NCI-H1436 treated with DMSO at 0.1 percent for 48 hours (cell line): ENCODE data around the gene UNC45B.
"Not testable (repeated sequence)": the region's sequence is repeated elsewhere in the genome, so short reads cannot be mapped to it uniquely, and the experiment has no call there.

Experiments used
- DNase-seq: peaks from one replicate; lab custom pipeline; 2025; lab: John Stamatoyannopoulos, UW

Gene UNC45B

DNA sequence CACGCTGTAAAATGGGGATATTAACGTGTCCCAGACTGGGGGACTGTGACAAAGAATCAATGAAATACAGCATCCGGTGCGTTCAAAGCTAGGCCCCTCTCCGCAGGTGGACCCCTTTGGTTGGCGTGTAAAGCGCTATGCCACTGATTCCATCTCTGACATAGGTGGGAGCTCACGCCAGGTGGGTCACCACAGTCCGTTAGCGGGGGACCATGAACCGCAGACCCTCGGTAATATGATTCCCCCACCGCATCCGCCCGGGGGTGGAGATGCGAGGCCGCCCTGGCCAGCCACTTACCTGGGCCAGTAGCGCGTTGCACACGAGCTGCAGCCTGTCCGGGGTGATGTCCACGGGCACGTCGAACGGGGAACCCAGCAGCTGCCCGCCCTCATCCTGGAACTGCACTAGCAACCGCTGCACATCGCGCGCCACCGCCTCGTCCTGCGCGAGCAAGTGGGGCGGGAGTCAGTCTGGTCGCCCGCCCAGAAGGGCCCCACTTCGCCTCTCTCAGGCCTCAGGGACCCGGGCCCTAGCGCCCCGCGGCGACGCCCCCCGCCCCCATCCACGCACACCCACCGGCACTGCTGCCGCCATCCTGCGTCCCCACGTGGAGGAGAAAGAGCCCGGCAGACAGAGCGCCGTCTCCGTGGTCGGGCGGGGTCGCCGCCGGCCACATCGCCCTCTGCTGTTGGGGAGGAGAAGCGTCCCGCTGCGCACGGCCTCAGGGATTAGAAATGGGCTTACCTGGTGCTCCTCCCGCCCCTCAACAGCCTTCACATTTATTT lies 5.7 kb upstream of the UNC45B start, which contains the start of gene NLE1:
TSS of gene NLE1 (minus strand) at position 623 of the 786 bp plus-strand sequence. CDS start at position 595, 28 bp downstream.
- peak; percentile 27 for DNase-seq

DNA sequence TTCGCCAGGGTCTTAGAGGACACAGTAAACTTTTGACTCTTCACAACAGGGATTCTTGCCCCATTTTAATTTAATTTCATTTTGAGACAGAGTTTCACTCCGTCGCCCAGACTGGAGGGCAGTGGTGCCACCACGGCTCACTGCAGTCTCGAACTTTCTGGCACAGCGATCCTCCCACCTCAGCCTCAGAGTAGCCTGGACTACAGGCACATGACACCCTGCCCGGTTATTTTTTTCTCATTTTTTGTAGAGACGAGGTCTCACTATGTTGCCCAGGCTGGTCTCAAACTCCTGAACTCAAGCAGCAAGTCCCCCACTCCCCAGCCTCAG lies 5.2 kb upstream of the UNC45B start:
- DNase-seq: no peak

DNA sequence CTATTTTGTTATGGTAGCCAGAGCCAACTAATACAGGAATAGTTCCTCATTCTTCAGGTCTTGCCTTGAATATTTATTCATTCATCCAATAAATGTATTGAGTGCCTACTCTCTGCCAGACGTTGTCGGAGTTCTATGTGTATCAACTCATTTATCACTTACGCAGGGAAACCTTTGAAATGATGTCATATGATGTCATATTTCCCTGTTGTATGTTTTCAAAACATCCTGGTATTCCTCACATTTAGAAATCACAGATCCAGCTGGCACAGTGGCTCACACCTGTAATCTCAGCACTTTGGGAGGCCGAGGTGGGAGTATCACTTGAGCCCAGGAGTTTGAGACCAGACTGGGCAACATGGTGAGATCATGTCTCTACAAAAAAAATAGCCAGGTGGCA lies 2.8 kb upstream of the UNC45B start:
- DNase-seq: no peak

DNA sequence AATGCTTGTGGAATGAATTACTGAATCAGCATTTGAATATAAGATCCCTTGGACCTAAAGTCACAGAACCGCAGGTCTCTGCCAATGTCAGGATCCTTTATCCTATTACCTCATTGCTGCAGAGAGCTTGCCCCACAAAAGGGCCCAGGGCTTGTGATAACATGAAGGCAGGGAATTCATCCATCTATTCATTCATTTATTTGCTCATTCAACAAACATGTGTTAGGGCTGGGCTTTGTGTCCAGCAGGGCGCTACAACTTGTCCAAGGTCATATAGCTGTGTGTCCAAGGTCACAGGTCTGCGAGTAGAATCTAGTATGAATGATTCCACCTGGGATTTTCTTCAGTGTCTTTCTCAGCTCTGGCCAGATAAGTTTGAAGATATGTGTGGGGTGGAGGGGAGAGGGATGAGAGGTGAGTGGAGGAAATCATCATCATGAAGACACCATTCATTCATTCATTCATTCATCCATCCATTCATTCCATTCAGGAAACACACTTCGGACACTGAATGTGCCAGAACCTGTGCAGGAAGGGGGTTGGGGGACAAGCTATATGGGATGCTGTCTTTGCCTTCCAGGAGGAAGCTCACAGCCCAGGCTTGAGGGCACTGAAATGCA lies 1.3 kb upstream of the UNC45B start:
- no peak for DNase-seq

DNA sequence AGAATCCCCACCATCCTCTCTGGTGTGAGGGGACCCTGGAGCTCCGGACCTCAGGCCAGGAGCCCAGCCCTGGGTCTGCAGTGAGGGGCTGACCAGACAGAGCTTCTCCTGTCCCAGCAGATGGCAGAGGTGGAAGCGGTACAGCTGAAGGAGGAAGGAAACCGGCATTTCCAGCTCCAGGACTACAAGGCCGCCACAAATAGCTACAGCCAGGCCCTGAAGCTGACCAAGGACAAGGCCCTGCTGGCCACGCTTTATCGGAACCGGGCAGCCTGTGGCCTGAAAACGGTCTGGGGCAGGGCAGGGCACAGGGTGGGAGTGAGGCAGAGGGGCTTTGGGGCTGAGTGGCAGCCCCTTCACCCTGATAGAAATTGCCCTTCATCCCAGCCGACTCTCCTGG lies 527 bp downstream of the UNC45B start:
- no peak for DNase-seq

DNA sequence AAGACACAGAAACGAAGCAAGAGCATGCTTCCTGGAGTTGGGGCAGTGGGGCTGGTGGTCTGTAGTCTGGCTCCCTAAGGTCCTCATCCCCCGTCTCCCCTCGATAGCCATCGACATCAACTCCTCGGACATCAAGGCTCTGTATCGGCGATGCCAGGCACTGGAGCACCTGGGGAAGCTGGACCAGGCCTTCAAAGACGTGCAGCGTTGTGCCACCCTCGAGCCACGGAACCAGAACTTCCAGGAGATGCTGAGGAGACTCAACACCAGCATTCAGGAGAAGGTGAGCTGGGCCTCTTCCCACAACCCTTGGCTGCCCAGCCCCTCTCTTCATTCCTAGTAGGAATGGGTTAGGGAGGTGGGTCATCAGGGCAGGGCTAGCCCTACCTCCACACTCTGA lies 2.3 kb downstream of the UNC45B start:
- DNase-seq: no peak

DNA sequence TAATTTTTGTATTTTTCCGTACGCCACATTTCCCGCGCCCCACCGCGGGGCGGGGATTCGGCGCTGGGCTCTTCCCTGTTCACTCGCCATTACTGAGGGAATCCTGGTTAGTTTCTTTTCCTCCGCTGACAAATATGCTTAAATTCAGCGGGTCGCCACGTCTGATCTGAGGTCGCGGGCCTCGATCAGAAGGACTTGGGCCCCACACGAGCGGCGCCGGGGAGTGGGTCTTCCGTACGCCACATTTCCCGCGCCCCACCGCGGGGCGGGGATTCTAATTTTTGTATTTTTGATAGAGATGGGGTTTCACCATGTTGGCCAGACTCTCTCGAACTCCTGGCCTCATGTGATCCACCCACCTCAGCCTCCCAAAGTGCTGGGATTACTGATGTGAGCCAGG lies 3.5 kb downstream of the UNC45B start:
- not testable (repeated sequence) for DNase-seq

DNA sequence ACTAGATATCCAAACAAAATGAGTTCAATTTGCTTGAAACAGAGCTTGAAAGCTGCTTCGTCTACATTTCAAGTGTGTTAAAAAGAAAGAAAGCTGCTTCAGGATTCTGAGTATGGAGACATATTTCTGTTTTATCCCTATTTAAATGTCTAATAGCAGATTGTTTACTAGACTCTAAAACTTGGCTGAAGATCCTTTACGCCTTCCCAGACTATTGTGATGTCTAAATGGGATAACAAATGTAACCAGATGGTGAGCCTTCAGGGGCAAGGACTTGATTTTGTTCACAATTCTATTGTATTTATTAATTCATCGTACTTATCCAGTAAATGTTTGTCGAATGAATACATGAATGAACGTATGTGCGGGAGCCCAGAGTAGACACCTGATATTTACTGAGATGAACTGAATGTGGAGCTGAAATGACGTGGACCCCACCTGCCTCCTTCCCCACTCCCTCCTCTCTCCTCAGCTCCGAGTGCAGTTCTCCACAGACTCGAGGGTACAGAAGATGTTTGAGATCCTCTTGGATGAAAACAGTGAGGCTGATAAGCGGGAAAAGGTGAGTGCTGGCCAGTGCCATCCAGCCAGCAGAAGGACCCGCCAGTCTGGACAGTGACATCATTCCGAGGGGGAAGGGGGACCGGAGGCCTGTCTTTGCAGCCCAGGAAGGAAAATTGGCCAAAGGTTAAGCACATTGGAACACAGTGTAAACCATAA lies 5.0 kb downstream of the UNC45B start:
- no peak for DNase-seq

DNA sequence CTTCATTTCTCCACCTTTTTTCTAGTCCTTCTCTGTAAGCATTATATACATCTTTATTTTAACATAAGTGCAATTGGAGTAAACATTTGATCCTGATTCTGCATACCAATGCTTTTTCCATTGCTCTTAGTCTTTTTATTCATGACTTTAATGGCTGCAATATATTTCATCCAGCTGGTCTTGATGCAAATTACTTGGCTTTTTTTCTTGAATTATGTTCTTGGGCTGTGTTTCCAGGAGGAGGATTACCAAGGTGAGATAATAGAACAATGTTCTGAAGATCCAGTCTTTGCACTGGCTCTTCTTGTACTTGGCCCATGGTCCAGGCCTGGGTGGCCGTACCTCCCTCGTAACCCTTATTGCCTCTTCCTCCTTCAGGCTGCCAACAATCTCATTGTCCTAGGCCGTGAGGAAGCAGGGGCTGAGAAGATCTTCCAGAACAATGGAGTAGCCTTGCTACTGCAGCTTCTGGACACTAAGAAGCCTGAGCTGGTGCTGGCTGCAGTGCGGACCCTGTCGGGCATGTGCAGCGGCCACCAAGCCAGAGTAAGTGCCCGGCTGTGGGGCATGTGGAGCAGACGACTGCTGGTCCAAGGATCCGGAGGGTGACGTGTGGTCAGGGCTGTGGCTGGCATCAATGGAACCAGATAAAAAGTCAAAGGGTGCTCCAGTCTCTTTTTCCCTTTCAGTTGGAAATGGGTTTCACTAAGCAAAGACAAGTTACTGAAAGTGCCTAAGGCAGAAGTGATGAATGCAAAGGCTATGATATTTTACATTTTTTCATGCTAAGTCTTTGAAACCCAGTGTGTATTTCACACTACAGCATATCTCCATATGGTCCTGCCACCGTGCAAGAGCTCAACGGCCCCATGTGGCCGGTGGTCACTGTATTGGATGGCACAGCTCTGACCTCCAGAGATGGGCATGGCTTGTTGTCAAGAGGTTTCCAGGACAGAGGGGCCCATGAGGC lies 6.9 kb downstream of the UNC45B start:
- DNase-seq: no peak

DNA sequence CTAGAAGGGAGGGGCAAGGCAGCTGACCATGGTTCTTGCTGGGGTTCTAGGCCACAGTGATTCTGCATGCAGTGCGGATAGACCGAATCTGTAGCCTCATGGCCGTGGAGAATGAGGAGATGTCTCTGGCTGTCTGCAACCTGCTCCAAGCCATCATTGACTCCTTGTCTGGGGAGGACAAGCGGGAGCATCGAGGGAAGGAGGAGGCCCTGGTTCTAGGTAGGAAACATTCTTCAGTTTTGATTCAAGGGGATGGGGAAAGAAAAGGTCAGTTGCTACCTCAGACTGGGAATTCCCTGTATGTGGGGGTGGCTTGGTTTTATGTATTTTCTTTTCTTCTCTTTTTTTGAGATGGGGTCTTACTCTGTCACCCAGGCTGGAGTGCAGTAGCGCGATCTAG lies 7.6 kb downstream of the UNC45B start:
- DNase-seq: no peak

DNA sequence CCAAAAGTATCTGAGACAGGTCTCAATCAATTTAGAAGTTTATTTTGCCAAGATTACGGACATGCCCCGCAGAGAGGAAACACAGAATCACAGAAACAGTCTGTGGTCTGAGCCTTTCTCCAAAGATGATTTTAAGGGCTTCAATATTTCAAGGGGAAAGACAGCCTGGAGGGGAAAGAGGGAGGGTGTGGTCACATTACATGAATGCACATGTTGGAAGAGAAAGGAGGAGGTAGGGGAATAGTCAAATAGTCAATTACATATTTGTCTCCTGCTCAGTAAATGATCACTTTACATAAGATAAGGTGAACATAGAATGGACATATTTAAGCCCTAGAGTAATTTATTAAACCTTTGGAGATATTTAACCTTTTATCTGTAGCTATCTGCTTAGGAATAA lies 12.3 kb downstream of the UNC45B start:
- DNase-seq: no peak

DNA sequence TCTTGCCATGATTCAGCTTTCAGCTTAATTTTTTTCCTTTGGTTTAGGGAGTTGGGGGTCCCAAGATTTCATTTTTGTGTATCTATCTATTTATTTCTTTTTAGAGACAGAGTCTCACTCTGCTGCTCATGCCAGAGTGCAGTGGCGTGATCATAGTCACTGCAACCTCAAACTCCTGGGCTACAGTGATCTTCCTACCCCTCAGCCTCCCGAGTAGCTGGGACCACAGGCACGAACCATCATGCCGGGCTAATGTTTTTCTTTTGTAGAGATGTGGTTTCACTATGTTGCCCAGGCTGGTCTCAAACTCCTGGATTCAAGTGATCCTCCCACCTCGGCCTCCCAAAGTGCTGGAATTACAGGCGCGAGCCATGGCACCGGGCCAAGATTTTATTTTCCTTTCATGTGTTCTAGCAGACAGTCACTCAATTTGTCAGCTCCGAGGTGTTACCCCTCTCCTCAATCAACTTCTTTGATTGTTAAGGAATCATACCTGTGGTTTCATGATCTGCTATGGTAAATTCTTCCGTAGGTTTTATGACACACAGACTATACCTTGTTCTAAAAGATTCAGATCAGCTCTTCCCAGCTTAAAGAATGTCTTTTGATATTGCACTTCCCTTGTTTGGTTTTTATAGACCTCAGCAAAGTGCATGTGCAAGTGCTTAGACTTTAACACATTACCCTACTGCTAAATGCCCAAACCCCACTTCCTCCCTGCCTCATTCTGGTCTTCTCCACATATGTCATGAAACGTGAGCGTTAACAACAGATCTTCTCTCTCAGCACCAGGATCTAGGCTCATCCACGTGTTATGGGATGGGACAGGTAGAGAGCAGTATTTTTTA lies 13.0 kb downstream of the UNC45B start:
- no peak for DNase-seq

DNA sequence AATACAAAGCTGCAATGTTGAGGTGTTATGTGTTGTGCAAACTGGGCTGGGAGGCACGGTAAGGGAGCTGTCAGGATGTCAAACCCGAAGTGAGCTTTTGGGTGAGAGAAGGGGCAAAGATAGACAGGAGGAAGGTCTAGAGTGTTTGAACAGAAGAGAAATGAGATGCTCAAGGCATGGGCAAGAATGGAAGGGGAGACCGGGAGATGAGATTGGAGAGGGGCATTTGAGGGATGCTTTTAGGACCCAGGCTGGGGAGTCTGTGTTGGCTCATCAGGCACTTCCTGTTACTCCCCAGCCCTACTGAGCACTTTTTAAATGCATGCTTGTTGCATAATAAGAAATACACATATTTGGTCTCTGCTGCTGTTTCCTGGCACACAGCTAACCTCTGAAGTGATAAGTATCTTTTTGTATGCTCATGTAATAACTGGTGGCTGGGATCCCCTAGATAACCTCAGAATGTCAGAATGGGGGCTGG lies 13.7 kb downstream of the UNC45B start:
- DNase-seq: no peak

DNA sequence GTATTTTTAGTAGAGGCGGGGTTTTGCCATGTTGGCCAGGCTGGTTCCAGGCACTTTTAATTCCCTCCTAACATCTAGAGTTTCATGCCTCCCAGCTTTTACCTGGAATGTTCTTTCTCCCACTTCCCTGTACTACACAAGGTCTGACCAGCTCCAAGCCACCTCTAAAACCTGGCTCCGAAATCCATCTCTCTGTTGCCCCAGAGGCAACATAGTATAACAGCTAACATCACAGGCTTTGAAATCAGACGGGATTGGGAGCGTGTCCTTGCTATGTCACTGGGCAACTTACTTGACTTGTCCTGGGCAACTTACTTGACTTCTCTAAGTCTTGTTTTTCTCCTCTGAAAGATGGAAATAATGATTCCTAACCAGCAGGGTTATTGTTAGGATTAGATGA lies 15.1 kb downstream of the UNC45B start:
- DNase-seq: no peak

DNA sequence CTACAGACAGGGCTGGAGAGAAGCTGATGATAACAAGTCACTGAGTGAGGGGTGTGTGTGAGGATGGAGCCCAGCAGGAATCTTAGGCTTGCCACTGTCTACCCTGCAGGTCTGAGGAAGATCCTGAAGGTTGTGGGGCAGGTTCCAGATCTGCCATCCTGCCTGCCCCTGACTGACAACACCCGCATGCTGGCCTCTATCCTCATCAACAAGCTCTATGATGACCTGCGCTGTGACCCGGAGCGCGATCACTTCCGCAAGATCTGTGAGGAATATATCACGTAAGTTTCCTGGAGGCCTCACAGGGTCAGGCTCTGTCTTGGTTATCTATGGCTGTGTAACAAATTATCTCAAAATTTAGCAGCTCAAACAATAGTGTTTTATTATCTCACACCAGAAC lies 16.3 kb downstream of the UNC45B start:
- no peak for DNase-seq

DNA sequence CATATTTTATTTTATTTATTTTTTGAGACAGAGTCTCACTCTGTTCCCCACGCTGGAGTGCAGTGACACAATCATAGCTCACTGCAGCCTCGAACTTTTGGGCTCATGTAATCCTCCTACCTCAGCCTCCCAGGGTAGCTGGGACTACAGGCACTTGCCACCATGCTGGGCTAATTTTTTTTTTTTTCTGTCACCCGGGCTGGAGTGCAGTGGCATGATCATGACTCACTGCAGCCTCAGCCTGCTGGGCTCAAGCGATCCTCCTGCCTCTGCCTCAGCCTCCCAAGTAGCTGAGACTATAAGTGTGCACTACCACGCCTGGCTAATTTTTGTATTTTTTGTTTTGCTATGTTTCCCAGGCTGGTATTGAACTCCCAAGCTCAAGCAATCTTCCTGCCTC lies 17.1 kb downstream of the UNC45B start:
- DNase-seq: no peak

DNA sequence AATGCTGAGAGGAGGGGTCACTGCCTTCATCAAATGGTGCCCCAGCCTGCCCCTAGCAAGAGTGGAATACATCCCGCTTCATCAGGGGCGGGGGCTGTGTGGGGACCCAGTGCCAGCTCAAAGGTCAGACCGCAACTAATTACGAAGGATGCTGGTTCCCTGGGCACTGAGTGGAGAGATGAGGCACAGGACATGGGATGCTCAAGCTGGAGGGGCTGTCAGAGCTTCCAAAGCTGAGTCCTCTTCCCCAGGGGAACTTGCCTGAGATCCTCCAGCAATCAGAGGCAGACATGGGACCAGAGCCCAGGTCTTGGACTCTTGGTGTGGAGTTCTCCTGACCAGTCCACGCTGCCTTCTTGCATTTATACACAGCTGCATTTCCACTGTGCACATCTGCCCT lies 18.9 kb downstream of the UNC45B start:
- DNase-seq: no peak

DNA sequence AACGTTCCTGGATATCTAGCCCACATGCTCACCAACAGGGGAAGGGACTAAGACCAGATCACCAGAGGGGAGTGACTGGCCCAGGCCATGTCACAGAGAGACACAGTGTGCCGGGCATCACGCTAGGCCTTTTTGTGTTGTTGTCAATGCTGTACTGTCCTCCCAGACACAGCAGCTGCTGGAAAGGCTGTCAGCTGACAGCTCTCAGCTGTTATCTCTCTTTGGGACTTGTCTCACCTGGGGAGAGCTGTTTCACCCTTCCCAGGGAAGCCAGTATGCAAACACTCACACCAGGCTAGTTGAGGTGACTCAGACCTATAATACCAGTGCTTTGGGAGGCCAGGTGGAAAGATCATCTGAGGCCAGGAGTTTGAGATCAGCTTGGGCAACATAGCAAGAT lies 19.4 kb downstream of the UNC45B start:
- DNase-seq: no peak

DNA sequence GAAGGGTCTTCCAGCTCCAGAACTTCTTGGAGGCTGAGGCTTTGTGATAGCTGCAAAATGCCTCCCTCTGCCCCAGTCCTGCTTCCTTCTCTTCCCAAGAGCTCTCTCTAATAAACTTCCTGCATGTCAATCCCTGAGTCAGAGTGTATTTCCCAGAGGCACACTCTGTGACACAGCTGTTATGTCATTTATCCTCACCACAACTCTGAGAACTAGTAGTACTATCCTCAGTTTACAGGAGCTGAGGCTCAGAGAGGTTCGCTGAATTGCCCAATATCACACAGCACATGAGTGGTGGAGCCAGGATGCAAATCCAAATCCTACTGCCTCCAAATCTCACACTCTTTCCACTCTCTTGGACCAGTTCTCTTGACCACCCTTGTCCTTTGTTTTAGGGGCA lies 20.0 kb downstream of the UNC45B start:
- DNase-seq: no peak

DNA sequence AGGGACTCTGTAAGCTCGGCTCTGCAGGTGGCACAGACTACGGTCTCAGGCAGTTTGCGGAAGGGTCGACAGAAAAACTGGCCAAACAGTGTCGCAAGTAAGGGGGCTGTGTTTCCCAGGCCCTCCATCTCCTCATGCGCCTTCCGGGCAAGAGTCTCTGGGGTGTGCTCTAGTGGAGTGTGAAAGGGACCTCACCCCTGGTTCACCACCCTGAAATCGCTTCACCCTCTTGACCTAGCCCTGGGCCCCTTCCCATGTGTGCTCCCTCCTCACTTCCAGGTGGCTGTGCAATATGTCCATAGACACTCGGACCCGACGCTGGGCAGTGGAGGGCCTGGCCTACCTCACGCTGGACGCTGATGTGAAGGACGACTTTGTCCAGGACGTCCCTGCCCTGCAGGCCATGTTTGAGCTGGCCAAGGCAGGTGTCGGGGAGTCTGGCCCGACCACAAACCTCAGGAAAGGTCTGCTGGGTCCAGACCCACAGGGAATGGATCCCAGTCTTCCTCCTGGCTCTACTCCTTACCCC lies 22.3 kb downstream of the UNC45B start:
- no peak for DNase-seq
